ENCODE data around the gene TMEM176A. TPM values are rescaled to one million over a fixed set of nuclear protein-coding genes. Genes with fewer than 3 reads are reported as not detected.

The TMEM176A gene
- total and polyA plus RNA-seq, 2 experiments from 2014 or later = 0.34 TPM; not detected in 1

DNA sequence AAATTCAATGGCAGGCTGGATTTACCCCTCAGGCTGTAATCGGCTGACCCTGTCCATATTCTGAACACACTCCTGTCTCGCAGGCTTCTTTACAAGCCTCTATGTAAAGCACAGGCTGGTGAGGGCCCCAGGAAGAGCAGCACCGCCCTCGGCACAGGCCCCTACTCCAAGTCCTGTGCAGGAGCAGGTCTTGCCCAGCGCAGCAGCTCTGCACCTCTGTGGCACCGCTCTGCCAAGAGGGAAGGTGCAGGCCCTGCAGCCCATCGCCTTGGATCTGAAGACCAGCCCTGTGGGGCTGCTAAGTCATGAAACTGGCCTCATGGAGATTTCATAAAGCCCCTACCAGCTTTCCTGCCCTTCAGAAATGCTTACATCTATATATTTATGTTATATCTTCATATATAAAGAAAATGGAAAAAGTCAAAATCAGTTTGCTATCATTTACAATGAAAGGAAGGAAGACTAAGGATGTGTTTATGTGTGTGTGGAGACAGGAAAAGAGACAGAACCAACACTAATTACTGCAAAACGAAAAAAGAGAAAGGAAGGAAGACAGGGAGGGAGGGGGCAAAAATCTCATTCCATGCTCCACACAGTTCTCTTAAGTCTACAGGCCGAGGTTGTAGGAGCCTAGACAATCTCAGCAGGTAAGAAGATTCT lies 10.0 kb upstream of the TMEM176A start:
- Histone ChIP-seq H4K20me1 (replicated peaks; ENCODE audit: insufficient read depth) (no peaks in the 10 kb centered on the region; the same call in 1 of the 2 replicates), H2AFZ (no peak overlapping the region), H3K9me2 (ENCODE audit: insufficient read depth) (no peaks in the 10 kb centered on the region), H3K36me3 (ENCODE audit: insufficient read depth) (no peaks in the 10 kb centered on the region), H3K27me3 (ENCODE audit: insufficient read depth) (peaks cover 5% of the 10 kb centered on the region; the same call in 1 of the 2 replicates), H3K27ac (ENCODE audit: low read depth) (no peak overlapping the region), H3K4me1 (ENCODE audit: insufficient read depth) (no peaks in the 10 kb centered on the region), H3K4me3 (no peak overlapping the region), H3K79me2 (replicated peaks; ENCODE audit: insufficient read depth) (no peaks in the 10 kb centered on the region), H3K4me2 (no peak overlapping the region), H3F3A (replicated peaks; ENCODE audit: low read depth) (no peaks in the 10 kb centered on the region)
- no peak for ATAC-seq
- H3K4me1 Mint-ChIP-seq = peaks cover 5% of the 10 kb centered on the region
- no peak overlapping the region for H3K4me3 Mint-ChIP-seq
- no peak overlapping the region for H3K27ac Mint-ChIP-seq
- H3K9me3 Mint-ChIP-seq = no peaks in the 10 kb centered on the region; the same call in 2 of the 3 replicates
- TF ChIP-seq NANOG (IDR thresholded peaks at IDR 0.05; ENCODE audit: borderline replicate concordance) (no peak), ZNF331 (CRISPR knock-in tag; IDR thresholded peaks at IDR 0.05; ENCODE audit: low read depth) (no peak)
- TF ChIP-seq, protein P1, sequence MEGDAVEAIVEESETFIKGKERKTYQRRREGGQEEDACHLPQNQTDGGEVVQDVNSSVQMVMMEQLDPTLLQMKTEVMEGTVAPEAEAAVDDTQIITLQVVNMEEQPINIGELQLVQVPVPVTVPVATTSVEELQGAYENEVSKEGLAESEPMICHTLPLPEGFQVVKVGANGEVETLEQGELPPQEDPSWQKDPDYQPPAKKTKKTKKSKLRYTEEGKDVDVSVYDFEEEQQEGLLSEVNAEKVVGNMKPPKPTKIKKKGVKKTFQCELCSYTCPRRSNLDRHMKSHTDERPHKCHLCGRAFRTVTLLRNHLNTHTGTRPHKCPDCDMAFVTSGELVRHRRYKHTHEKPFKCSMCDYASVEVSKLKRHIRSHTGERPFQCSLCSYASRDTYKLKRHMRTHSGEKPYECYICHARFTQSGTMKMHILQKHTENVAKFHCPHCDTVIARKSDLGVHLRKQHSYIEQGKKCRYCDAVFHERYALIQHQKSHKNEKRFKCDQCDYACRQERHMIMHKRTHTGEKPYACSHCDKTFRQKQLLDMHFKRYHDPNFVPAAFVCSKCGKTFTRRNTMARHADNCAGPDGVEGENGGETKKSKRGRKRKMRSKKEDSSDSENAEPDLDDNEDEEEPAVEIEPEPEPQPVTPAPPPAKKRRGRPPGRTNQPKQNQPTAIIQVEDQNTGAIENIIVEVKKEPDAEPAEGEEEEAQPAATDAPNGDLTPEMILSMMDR (conservative IDR thresholded peaks at IDR 0.05; ENCODE audit: low read depth in 2 of 2) = no peak
- TF ChIP-seq, protein P2, sequence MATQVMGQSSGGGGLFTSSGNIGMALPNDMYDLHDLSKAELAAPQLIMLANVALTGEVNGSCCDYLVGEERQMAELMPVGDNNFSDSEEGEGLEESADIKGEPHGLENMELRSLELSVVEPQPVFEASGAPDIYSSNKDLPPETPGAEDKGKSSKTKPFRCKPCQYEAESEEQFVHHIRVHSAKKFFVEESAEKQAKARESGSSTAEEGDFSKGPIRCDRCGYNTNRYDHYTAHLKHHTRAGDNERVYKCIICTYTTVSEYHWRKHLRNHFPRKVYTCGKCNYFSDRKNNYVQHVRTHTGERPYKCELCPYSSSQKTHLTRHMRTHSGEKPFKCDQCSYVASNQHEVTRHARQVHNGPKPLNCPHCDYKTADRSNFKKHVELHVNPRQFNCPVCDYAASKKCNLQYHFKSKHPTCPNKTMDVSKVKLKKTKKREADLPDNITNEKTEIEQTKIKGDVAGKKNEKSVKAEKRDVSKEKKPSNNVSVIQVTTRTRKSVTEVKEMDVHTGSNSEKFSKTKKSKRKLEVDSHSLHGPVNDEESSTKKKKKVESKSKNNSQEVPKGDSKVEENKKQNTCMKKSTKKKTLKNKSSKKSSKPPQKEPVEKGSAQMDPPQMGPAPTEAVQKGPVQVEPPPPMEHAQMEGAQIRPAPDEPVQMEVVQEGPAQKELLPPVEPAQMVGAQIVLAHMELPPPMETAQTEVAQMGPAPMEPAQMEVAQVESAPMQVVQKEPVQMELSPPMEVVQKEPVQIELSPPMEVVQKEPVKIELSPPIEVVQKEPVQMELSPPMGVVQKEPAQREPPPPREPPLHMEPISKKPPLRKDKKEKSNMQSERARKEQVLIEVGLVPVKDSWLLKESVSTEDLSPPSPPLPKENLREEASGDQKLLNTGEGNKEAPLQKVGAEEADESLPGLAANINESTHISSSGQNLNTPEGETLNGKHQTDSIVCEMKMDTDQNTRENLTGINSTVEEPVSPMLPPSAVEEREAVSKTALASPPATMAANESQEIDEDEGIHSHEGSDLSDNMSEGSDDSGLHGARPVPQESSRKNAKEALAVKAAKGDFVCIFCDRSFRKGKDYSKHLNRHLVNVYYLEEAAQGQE (IDR thresholded peaks at IDR 0.05; ENCODE audit: unreplicated experiment) = no peak
- TF ChIP-seq, protein P3, sequence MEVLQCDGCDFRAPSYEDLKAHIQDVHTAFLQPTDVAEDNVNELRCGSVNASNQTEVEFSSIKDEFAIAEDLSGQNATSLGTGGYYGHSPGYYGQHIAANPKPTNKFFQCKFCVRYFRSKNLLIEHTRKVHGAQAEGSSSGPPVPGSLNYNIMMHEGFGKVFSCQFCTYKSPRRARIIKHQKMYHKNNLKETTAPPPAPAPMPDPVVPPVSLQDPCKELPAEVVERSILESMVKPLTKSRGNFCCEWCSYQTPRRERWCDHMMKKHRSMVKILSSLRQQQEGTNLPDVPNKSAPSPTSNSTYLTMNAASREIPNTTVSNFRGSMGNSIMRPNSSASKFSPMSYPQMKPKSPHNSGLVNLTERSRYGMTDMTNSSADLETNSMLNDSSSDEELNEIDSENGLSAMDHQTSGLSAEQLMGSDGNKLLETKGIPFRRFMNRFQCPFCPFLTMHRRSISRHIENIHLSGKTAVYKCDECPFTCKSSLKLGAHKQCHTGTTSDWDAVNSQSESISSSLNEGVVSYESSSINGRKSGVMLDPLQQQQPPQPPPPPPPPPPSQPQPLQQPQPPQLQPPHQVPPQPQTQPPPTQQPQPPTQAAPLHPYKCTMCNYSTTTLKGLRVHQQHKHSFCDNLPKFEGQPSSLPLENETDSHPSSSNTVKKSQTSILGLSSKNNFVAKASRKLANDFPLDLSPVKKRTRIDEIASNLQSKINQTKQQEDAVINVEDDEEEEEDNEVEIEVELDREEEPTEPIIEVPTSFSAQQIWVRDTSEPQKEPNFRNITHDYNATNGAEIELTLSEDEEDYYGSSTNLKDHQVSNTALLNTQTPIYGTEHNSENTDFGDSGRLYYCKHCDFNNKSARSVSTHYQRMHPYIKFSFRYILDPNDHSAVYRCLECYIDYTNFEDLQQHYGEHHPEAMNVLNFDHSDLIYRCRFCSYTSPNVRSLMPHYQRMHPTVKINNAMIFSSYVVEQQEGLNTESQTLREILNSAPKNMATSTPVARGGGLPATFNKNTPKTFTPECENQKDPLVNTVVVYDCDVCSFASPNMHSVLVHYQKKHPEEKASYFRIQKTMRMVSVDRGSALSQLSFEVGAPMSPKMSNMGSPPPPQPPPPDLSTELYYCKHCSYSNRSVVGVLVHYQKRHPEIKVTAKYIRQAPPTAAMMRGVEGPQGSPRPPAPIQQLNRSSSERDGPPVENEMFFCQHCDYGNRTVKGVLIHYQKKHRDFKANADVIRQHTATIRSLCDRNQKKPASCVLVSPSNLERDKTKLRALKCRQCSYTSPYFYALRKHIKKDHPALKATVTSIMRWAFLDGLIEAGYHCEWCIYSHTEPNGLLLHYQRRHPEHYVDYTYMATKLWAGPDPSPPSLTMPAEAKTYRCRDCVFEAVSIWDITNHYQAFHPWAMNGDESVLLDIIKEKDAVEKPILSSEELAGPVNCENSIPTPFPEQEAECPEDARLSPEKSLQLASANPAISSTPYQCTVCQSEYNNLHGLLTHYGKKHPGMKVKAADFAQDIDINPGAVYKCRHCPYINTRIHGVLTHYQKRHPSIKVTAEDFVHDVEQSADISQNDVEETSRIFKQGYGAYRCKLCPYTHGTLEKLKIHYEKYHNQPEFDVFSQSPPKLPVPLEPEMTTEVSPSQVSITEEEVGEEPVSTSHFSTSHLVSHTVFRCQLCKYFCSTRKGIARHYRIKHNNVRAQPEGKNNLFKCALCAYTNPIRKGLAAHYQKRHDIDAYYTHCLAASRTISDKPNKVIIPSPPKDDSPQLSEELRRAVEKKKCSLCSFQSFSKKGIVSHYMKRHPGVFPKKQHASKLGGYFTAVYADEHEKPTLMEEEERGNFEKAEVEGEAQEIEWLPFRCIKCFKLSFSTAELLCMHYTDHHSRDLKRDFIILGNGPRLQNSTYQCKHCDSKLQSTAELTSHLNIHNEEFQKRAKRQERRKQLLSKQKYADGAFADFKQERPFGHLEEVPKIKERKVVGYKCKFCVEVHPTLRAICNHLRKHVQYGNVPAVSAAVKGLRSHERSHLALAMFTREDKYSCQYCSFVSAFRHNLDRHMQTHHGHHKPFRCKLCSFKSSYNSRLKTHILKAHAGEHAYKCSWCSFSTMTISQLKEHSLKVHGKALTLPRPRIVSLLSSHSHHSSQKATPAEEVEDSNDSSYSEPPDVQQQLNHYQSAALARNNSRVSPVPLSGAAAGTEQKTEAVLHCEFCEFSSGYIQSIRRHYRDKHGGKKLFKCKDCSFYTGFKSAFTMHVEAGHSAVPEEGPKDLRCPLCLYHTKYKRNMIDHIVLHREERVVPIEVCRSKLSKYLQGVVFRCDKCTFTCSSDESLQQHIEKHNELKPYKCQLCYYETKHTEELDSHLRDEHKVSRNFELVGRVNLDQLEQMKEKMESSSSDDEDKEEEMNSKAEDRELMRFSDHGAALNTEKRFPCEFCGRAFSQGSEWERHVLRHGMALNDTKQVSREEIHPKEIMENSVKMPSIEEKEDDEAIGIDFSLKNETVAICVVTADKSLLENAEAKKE (CRISPR knock-in tag; IDR thresholded peaks at IDR 0.05) = no peak
- DNase-seq (ENCODE audit: low spot score) = no peak
- H3K27me3 Mint-ChIP-seq (ENCODE audit: insufficient read depth, low read depth, poor library complexity) = no peaks in the 10 kb centered on the region
- no peaks in the 10 kb centered on the region for H3K36me3 Mint-ChIP-seq (ENCODE audit: low read depth)
